ENCODE data around the gene TFAP2E.

Gene TFAP2E

GRCh38 chr1:35595684-35596083 lies 22.6 kb downstream of the TFAP2E start:
- no peak for DNase-seq (ENCODE audit: low read depth)
- no peak overlapping the region for H3K4me3 ChIP-seq (ENCODE audit: low read depth, low read length)
- TF ChIP-seq CTCF (IDR thresholded peaks at IDR 0.05; ENCODE audit: insufficient read depth, low read depth, low read length, missing control alignments), result no peak

- no peak for DNase-seq (ENCODE audit: low read depth)
- H3K4me3 ChIP-seq (ENCODE audit: low read depth, low read length), result no peak overlapping the region
- no peak for TF ChIP-seq CTCF (IDR thresholded peaks at IDR 0.05; ENCODE audit: insufficient read depth, low read depth, low read length, missing control alignments)
Measured at GRCh38 chr1:35597870-35598269, 24.8 kb downstream of the TFAP2E start.

GRCh38 chr1:35598895-35599294 lies 25.8 kb downstream of the TFAP2E start:
- DNase-seq (ENCODE audit: low read depth), result no peak
- H3K4me3 ChIP-seq (ENCODE audit: low read depth, low read length), result no peak overlapping the region
- no peak for TF ChIP-seq CTCF (IDR thresholded peaks at IDR 0.05; ENCODE audit: insufficient read depth, low read depth, low read length, missing control alignments)

- TF ChIP-seq CTCF (IDR thresholded peaks at IDR 0.05; ENCODE audit: insufficient read depth, low read depth, low read length, missing control alignments), result no peak
- no peak overlapping the region for H3K4me3 ChIP-seq (ENCODE audit: low read depth, low read length)
- DNase-seq (ENCODE audit: low read depth), result no peak
Measured at GRCh38 chr1:35599411-35599810, 26.3 kb downstream of the TFAP2E start.

GRCh38 chr1:35600593-35600992 lies 27.5 kb downstream of the TFAP2E start:
- DNase-seq (ENCODE audit: low read depth), result no peak
- no peak overlapping the region for H3K4me3 ChIP-seq (ENCODE audit: low read depth, low read length)
- no peak for TF ChIP-seq CTCF (IDR thresholded peaks at IDR 0.05; ENCODE audit: insufficient read depth, low read depth, low read length, missing control alignments)

GRCh38 chr1:35603468-35603867 lies 30.4 kb downstream of the TFAP2E start:
- no peak overlapping the region for H3K4me3 ChIP-seq (ENCODE audit: low read depth, low read length)
- TF ChIP-seq CTCF (IDR thresholded peaks at IDR 0.05; ENCODE audit: insufficient read depth, low read depth, low read length, missing control alignments), result no peak
- DNase-seq (ENCODE audit: low read depth), result no peak

GRCh38 chr1:35603941-35604340 lies 30.8 kb downstream of the TFAP2E start:
- no peak for TF ChIP-seq CTCF (IDR thresholded peaks at IDR 0.05; ENCODE audit: insufficient read depth, low read depth, low read length, missing control alignments)
- H3K4me3 ChIP-seq (ENCODE audit: low read depth, low read length), result no peak overlapping the region
- DNase-seq (ENCODE audit: low read depth), result no peak
